Heart left ventricle (tissue), 13 donors: ENCODE data around the gene SVEP1.

ENCODE experiments used
- CTCF ChIP-seq, 12 donors: fragments of 200-600 bp; sonication (generic) in 4 of 12; IDR thresholded peaks; one replicate each; pipeline versions ENCODE4 v1.5.0 to v1.8.0; 2018 to 2022; ENCODE audit warnings: antibody characterized with exemption in 12 of 12, mild to moderate bottlenecking in 5 of 12
- POLR2A ChIP-seq, 2 donors: fragments of 450-650 bp; IDR thresholded peaks; one replicate each; pipeline ENCODE4 v1.6.1; 2017; ENCODE audit warnings: antibody characterized with exemption in 2 of 2, mild to moderate bottlenecking in 2 of 2, moderate library complexity in 2 of 2
- donor health status: ischemic (EF 13 %, LVEDD 7.1; RV severe dilation, severe dysfunction).
- donor health status: DM: no; HTN: yes; CAD: no.
- donor health status: DM: no; HTN: no; CAD: no.
- donor health status: ischemic (EF 25% LVEDD 6.9; RV normal size, moderate dysfunction).
- donor health status: ischemic (EF 25% LVEDD 5.7; RV mildly dilated, moderate dysfunction).
- donor health status: ischemic (EF 35%, LVEDD 5.7; RV mildly dilated, moderate dysfunction).
- donor health status: nonischemic (EF 11% LVEDD 7.7; RV severe dilation, severe dysfunction).
- donor health status: DM: yes; HTN: yes; CAD: no.
- donor health status: PGD.
- donor health status: ischemic (EF 29% LVEDD 5.4; RV normal size, mild dysfunction).
- donor health status: nonischemic (EF 23%, LVEDD 6.1; RV moderate dilation, normal function).

GRCh38 chr9:110320651-110321445 is 258.7 kb downstream of the SVEP1 start:
- TF ChIP-seq CTCF (IDR thresholded peaks at IDR 0.05) (no peak), POLR2A (IDR thresholded peaks at IDR 0.05) (no peak)
